H9 (cell line): ENCODE data around the gene TFEB. TPM values are rescaled to one million over a fixed set of nuclear protein-coding genes. Genes with fewer than 3 reads are reported as not detected.

Experiments
- DNase-seq: peaks from one replicate; pipeline ENCODE4 v3.0.0-alpha.2; 2017
- H2AFZ ChIP-seq: one replicate; pipeline ENCODE4 v1.6.1; 2013; ENCODE audit warnings: mild to moderate bottlenecking, low read length, control low read depth, moderate library complexity
- H2AK5ac ChIP-seq: 2 replicates; pipeline ENCODE4 v1.6.1; 2013; ENCODE audit warnings: low read length, control low read depth, mixed read lengths; ENCODE audit not compliant: insufficient read length
- H2BK120ac ChIP-seq: one replicate; pipeline ENCODE4 v1.6.1; 2013; ENCODE audit warnings: low read depth, mild to moderate bottlenecking, low read length, control low read depth, inconsistent platforms; ENCODE audit not compliant: poor library complexity, severe bottlenecking
- H2BK12ac ChIP-seq: 2 replicates; pipeline ENCODE4 v1.6.1; 2013; ENCODE audit warnings: low read length, control low read depth, mixed read lengths, low read depth; ENCODE audit not compliant: insufficient read length
- H2BK15ac ChIP-seq: 2 replicates; pipeline ENCODE4 v1.6.1; 2013; ENCODE audit warnings: low read depth, low read length, control low read depth
- H2BK20ac ChIP-seq: one replicate; pipeline ENCODE4 v1.6.1; 2013; ENCODE audit warnings: low read depth, mild to moderate bottlenecking, low read length, control low read depth, inconsistent platforms; ENCODE audit not compliant: poor library complexity, severe bottlenecking
- H2BK5ac ChIP-seq: 2 replicates; pipeline ENCODE4 v1.6.1; 2013; ENCODE audit warnings: low read length, control low read depth, mixed read lengths; ENCODE audit not compliant: insufficient read length
- H3K14ac ChIP-seq: 2 replicates; pipeline ENCODE4 v1.6.1; 2013; ENCODE audit warnings: low read length, control low read depth; ENCODE audit not compliant: insufficient read depth
- H3K18ac ChIP-seq: 2 replicates; pipeline ENCODE4 v1.6.1; 2013; ENCODE audit warnings: low read depth, mild to moderate bottlenecking, mixed read lengths, low read length, control low read depth; ENCODE audit not compliant: insufficient read length
- H3K23ac ChIP-seq: 2 replicates; pipeline ENCODE4 v1.6.1; 2013; ENCODE audit warnings: low read length, control low read depth, mixed read lengths, low read depth; ENCODE audit not compliant: insufficient read length
- H3K23me2 ChIP-seq: 2 replicates; pipeline ENCODE4 v1.6.1; 2013; ENCODE audit warnings: low read depth, mild to moderate bottlenecking, mixed read lengths, low read length, control low read depth; ENCODE audit not compliant: insufficient read length, poor library complexity, severe bottlenecking
- H3K27ac ChIP-seq: 2 replicates; pipeline ENCODE4 v1.5.1; 2013; ENCODE audit warnings: low read length, control low read depth, mixed read lengths, low read depth; ENCODE audit not compliant: insufficient read length
- H3K27me3 ChIP-seq: 2 replicates; pipeline ENCODE4 v1.6.1; 2013; ENCODE audit warnings: low read length, control low read depth, inconsistent platforms; ENCODE audit not compliant: insufficient read depth
- H3K4ac ChIP-seq: 2 replicates; pipeline ENCODE4 v1.6.1; 2013; ENCODE audit warnings: low read depth, mild to moderate bottlenecking, control low read depth, inconsistent platforms, low read length, moderate library complexity
- H3K4me1 ChIP-seq: 2 replicates; pipeline ENCODE4 v1.6.1; 2013; ENCODE audit warnings: low read length, control low read depth, inconsistent platforms; ENCODE audit not compliant: insufficient read depth
- H3K4me2 ChIP-seq: 2 replicates; pipeline ENCODE4 v1.6.1; 2013; ENCODE audit warnings: low read length, control low read depth, mixed read lengths; ENCODE audit not compliant: insufficient read length, insufficient read depth
- H3K56ac ChIP-seq: 2 replicates; pipeline ENCODE4 v1.6.1; 2013; ENCODE audit warnings: low read depth, mild to moderate bottlenecking, mixed read lengths, low read length, control low read depth; ENCODE audit not compliant: insufficient read length
- H3K79me1 ChIP-seq: 2 replicates; pipeline ENCODE4 v1.6.1; 2013; ENCODE audit warnings: low read depth, mild to moderate bottlenecking, moderate library complexity, low read length, control low read depth, inconsistent platforms; ENCODE audit not compliant: insufficient read depth, poor library complexity, severe bottlenecking
- H3K79me2 ChIP-seq: 2 replicates; pipeline ENCODE4 v1.6.1; 2013; ENCODE audit warnings: low read length, control low read depth, inconsistent platforms; ENCODE audit not compliant: insufficient read depth
- H3K9ac ChIP-seq: 2 replicates; pipeline ENCODE4 v1.6.1; 2013; ENCODE audit warnings: low read length, control low read depth, mixed read lengths; ENCODE audit not compliant: insufficient read length; ENCODE audit errors: extremely low read depth
- H3K9me3 ChIP-seq: one replicate; pipeline ENCODE4 v1.6.1; 2013; ENCODE audit warnings: low read depth, low read length, inconsistent platforms; ENCODE audit not compliant: control insufficient read depth
- H3T11ph ChIP-seq: one replicate; pipeline ENCODE4 v1.6.1; 2013; ENCODE audit warnings: mild to moderate bottlenecking, low read length, control low read depth, inconsistent platforms
- H4K20me1 ChIP-seq: one replicate; pipeline ENCODE4 v1.6.1; 2013; ENCODE audit not compliant: control insufficient read depth, insufficient read length, insufficient read depth
- H4K5ac ChIP-seq: 2 replicates; pipeline ENCODE4 v1.6.1; 2013; ENCODE audit warnings: low read depth, mild to moderate bottlenecking, mixed read lengths, low read length, control low read depth; ENCODE audit not compliant: insufficient read length
- H4K8ac ChIP-seq: replicated peaks from 2 replicates; pipeline ENCODE4 v1.6.1; 2013; ENCODE audit warnings: low read length, control low read depth, mixed read lengths, low read depth; ENCODE audit not compliant: insufficient read length
- H4K91ac ChIP-seq: 2 replicates; pipeline ENCODE4 v1.6.1; 2013; ENCODE audit warnings: low read depth, mild to moderate bottlenecking, moderate library complexity, mixed read lengths, low read length, control low read depth; ENCODE audit not compliant: insufficient read length
- H3K27ac Mint-ChIP-seq, 3 experiments: 2 replicates in 2 of 3; 3 replicates in 1 of 3; pipeline ENCODE4 v1.8.0; 2020 to 2021; ENCODE audit warnings: mixed read lengths in 3 of 3, mild to moderate bottlenecking in 1 of 3, moderate library complexity in 1 of 3
- H3K27me3 Mint-ChIP-seq: 2 replicates; pipeline ENCODE4 v1.8.0; 2021; ENCODE audit warnings: low read depth, mild to moderate bottlenecking, moderate library complexity, mixed read lengths
- H3K36me3 Mint-ChIP-seq, 3 experiments: 2 replicates in 2 of 3; 3 replicates in 1 of 3; pipeline ENCODE4 v1.8.0; 2020 to 2021; ENCODE audit warnings: low read depth in 3 of 3, mixed read lengths in 3 of 3; ENCODE audit not compliant: insufficient read depth in 1 of 3
- H3K4me1 Mint-ChIP-seq, 2 experiments: 2 replicates each; pipeline ENCODE4 v1.8.0; 2020; ENCODE audit warnings: mixed read lengths in 2 of 2
- H3K4me3 Mint-ChIP-seq, 2 experiments: 2 replicates in 1 of 2; 3 replicates in 1 of 2; pipeline ENCODE4 v1.8.0; 2020 to 2021; ENCODE audit warnings: mild to moderate bottlenecking in 2 of 2, mixed read lengths in 2 of 2, moderate library complexity in 1 of 2
- H3K9me3 Mint-ChIP-seq, 2 experiments: 2 replicates in 1 of 2; 3 replicates in 1 of 2; pipeline ENCODE4 v1.8.0; 2020; ENCODE audit warnings: mild to moderate bottlenecking in 2 of 2, mixed read lengths in 2 of 2, moderate library complexity in 1 of 2
- CTCF ChIP-seq: fragments of 200-600 bp; sonication (generic); conservative IDR thresholded peaks from 3 replicates; pipeline ENCODE4 v1.8.0; 2021; ENCODE audit warnings: antibody characterized with exemption, mild to moderate bottlenecking
- WGBS: extraction: QIAGEN DNeasy Blood & Tissue Kit; methylation state at CpG from one replicate; pipeline ENCODE4 v1.1.7; 2013; ENCODE audit warnings: missing lambda C conversion rate, low lambda C conversion rate, mixed read lengths; ENCODE audit not compliant: insufficient read length; ENCODE audit errors: extremely low coverage; 5-methylcytosine and 5-hydroxymethylcytosine counted together
- total RNA-seq: library from RNA; stranded (reverse); gene quantifications from 2 replicates; pipeline ENCODE4 v1.2.1, GENCODE V29; 2021

Gene TFEB
- total RNA-seq, 1 experiment from 2014 or later, result 1.2 TPM

- Histone ChIP-seq H3K18ac (no peak overlapping the region), H3K79me2 (no peaks in the 10 kb centered on the region), H3K27ac (no peak overlapping the region), H3K4me2 (no peak overlapping the region), H2BK12ac (no peak overlapping the region), H3K27me3 (no peaks in the 10 kb centered on the region), H4K8ac (no peak overlapping the region), H3T11ph (no peak overlapping the region), H3K4ac (no peak overlapping the region), H2BK5ac (no peak overlapping the region), H2AFZ (no peak overlapping the region), H3K56ac (no peak overlapping the region), H3K23me2 (no peaks in the 10 kb centered on the region), H2BK20ac (no peak overlapping the region), H4K20me1 (no peaks in the 10 kb centered on the region), H4K5ac (no peak overlapping the region), H3K23ac (no peak overlapping the region), H2BK15ac (no peak overlapping the region), H3K79me1 (no peaks in the 10 kb centered on the region), H3K4me1 (no peaks in the 10 kb centered on the region), H2BK120ac (no peak overlapping the region), H4K91ac (no peak overlapping the region), H3K9ac (no peak overlapping the region), H2AK5ac (no peak overlapping the region), H3K14ac (no peak overlapping the region; the same call in 1 of the 2 replicates), H3K9me3 (no peaks in the 10 kb centered on the region)
- DNase-seq, result no peak
- TF ChIP-seq CTCF, result no peak
- no peak overlapping the region for H3K4me3 Mint-ChIP-seq
- peaks cover 13% of the 10 kb centered on the region for H3K27me3 Mint-ChIP-seq
- H3K9me3 Mint-ChIP-seq, result no peaks in the 10 kb centered on the region
- H3K27ac Mint-ChIP-seq, result peak overlapping the region in 1 of 3 experiments; percentile 86; a peak in 1 of 7 replicates
- WGBS, result no CpG with 5 or more reads among the region's 10 CpGs
- peaks cover 5 to 6% of the 10 kb centered on the region in 2 experiments for H3K4me1 Mint-ChIP-seq
- no peaks in the 10 kb centered on the region; a peak in 1 of 7 replicates for H3K36me3 Mint-ChIP-seq
Observed at GRCh38 chr6:41746107-41746506, 10.7 kb upstream of the TFEB start.
